ENCODE data around the gene MEIS1.

The MEIS1 gene

GRCh38 chr2:66452214-66452613 lies 17.3 kb downstream of the MEIS1 start:
- Histone ChIP-seq H3K27me3 (ENCODE audit: control insufficient read depth, low read length) (no peaks in the 10 kb centered on the region), H3K4me1 (ENCODE audit: control insufficient read depth, low read length) (no peaks in the 10 kb centered on the region), H3K4me3 (ENCODE audit: low read length) (no peak overlapping the region), H3K79me2 (ENCODE audit: control insufficient read depth, low read length) (no peaks in the 10 kb centered on the region), H3K9me3 (ENCODE audit: control insufficient read depth, insufficient read depth, low read length) (no peaks in the 10 kb centered on the region), H3K4me2 (ENCODE audit: low read length) (no peak overlapping the region), H3K9me2 (replicated peaks; ENCODE audit: control insufficient read depth, low read length) (no peaks in the 10 kb centered on the region), H3F3A (ENCODE audit: control insufficient read depth, insufficient read depth) (no peaks in the 10 kb centered on the region), H3K36me3 (ENCODE audit: control insufficient read depth, low read length) (no peaks in the 10 kb centered on the region), H4K20me1 (ENCODE audit: control insufficient read depth, insufficient read depth, low read depth, low read length) (no peaks in the 10 kb centered on the region), H3K27ac (ENCODE audit: low read depth, low read length) (no peak overlapping the region)
- no peak for TF ChIP-seq EZH2phosphoT487 (IDR thresholded peaks at IDR 0.05; ENCODE audit: borderline replicate concordance, low read length)
- TF ChIP-seq, protein P1, sequence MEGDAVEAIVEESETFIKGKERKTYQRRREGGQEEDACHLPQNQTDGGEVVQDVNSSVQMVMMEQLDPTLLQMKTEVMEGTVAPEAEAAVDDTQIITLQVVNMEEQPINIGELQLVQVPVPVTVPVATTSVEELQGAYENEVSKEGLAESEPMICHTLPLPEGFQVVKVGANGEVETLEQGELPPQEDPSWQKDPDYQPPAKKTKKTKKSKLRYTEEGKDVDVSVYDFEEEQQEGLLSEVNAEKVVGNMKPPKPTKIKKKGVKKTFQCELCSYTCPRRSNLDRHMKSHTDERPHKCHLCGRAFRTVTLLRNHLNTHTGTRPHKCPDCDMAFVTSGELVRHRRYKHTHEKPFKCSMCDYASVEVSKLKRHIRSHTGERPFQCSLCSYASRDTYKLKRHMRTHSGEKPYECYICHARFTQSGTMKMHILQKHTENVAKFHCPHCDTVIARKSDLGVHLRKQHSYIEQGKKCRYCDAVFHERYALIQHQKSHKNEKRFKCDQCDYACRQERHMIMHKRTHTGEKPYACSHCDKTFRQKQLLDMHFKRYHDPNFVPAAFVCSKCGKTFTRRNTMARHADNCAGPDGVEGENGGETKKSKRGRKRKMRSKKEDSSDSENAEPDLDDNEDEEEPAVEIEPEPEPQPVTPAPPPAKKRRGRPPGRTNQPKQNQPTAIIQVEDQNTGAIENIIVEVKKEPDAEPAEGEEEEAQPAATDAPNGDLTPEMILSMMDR (IDR thresholded peaks at IDR 0.05; ENCODE audit: low read depth, low read length, poor library complexity, severe bottlenecking) = no peak

DNA sequence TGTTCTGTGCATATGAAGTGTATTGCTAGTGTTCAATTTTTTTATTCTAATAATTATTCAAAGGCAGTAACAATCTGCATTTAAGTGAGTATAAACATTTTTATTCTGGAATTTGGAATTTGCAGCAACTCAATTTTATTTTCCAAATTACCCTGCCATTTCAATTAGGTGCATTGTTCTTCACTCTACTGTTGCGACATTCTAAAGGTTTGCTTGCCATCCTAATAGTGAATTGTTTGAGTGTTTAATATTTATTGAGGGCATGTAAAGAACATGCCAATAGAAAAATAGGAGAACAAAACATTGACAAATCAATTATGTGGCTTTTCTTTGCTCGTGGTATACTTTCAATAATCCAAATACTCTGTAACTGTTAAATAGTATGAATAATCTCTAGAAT lies 18.0 kb downstream of the MEIS1 start:
- H4K20me1 ChIP-seq (ENCODE audit: control insufficient read depth, insufficient read depth, low read depth, low read length) = no peaks in the 10 kb centered on the region
- H3K9me2 ChIP-seq (replicated peaks; ENCODE audit: control insufficient read depth, low read length) = no peaks in the 10 kb centered on the region
- H3K36me3 ChIP-seq (ENCODE audit: control insufficient read depth, low read length) = no peaks in the 10 kb centered on the region

GRCh38 chr2:66455490-66455889 lies 20.6 kb downstream of the MEIS1 start:
- TF ChIP-seq, protein P1 (IDR thresholded peaks at IDR 0.05; ENCODE audit: low read depth, low read length, poor library complexity, severe bottlenecking) = no peak
- no peak for TF ChIP-seq EZH2phosphoT487 (IDR thresholded peaks at IDR 0.05; ENCODE audit: borderline replicate concordance, low read length)

More for the DNA sequence above, 18.0 kb downstream of the MEIS1 start:
- Histone ChIP-seq H3K9me3 (ENCODE audit: control insufficient read depth, insufficient read depth, low read length) (no peaks in the 10 kb centered on the region), H3K4me2 (ENCODE audit: low read length) (no peak overlapping the region), H3K79me2 (ENCODE audit: control insufficient read depth, low read length) (no peaks in the 10 kb centered on the region), H3K4me3 (ENCODE audit: low read length) (no peak overlapping the region), H3K4me1 (ENCODE audit: control insufficient read depth, low read length) (no peaks in the 10 kb centered on the region), H3K27ac (ENCODE audit: low read depth, low read length) (no peak overlapping the region), H3K27me3 (ENCODE audit: control insufficient read depth, low read length) (no peaks in the 10 kb centered on the region), H3F3A (ENCODE audit: control insufficient read depth, insufficient read depth) (no peaks in the 10 kb centered on the region)
- TF ChIP-seq EZH2phosphoT487 (IDR thresholded peaks at IDR 0.05; ENCODE audit: borderline replicate concordance, low read length) = no peak
- TF ChIP-seq, protein P1 (IDR thresholded peaks at IDR 0.05; ENCODE audit: low read depth, low read length, poor library complexity, severe bottlenecking) = no peak

More at GRCh38 chr2:66455490-66455889, 20.6 kb downstream of the MEIS1 start:
- Histone ChIP-seq H4K20me1 (ENCODE audit: control insufficient read depth, insufficient read depth, low read depth, low read length) (no peaks in the 10 kb centered on the region), H3K27me3 (ENCODE audit: control insufficient read depth, low read length) (no peaks in the 10 kb centered on the region), H3K9me2 (replicated peaks; ENCODE audit: control insufficient read depth, low read length) (no peaks in the 10 kb centered on the region), H3K4me3 (ENCODE audit: low read length) (no peak overlapping the region), H3K27ac (ENCODE audit: low read depth, low read length) (no peak overlapping the region), H3K36me3 (ENCODE audit: control insufficient read depth, low read length) (no peaks in the 10 kb centered on the region), H3F3A (ENCODE audit: control insufficient read depth, insufficient read depth) (no peaks in the 10 kb centered on the region), H3K4me2 (ENCODE audit: low read length) (no peak overlapping the region), H3K4me1 (ENCODE audit: control insufficient read depth, low read length) (no peaks in the 10 kb centered on the region), H3K79me2 (ENCODE audit: control insufficient read depth, low read length) (no peaks in the 10 kb centered on the region), H3K9me3 (ENCODE audit: control insufficient read depth, insufficient read depth, low read length) (no peaks in the 10 kb centered on the region)
